HepG2 (cell line): Measurements from ENCODE around the gene LRRC3B.

Experiments used
- MAZ ChIP-seq, 2 experiments: sonication (generic) in 1 of 2; formaldehyde crosslinking in 1 of 2; IDR thresholded peaks; 2 replicates each; pipeline versions ENCODE4 v1.5.0 to v1.6.1; 2012 to 2020; ENCODE audit warnings: low read depth in 2 of 2, mild to moderate bottlenecking in 2 of 2, borderline replicate concordance in 1 of 2, improper control_type of control experiment in 1 of 2, low read length in 1 of 2, missing genetic modification reagents in 1 of 2, moderate library complexity in 1 of 2
- MXI1 ChIP-seq: IDR thresholded peaks from 3 replicates; pipeline ENCODE4 v1.6.1; 2012; ENCODE audit warnings: low read depth, low read length, inconsistent platforms, borderline replicate concordance
- PHF5A ChIP-seq: IDR thresholded peaks from one replicate; pipeline ENCODE4 v1.6.1; 2018; ENCODE audit warnings: low read depth, missing genetic modification reagents; ENCODE audit not compliant: unreplicated experiment
- RAD21 ChIP-seq: fragments of 450-650 bp; formaldehyde crosslinking; IDR thresholded peaks from 2 replicates; pipeline ENCODE4 v1.5.0; 2020; ENCODE audit warnings: mild to moderate bottlenecking
- TCF7L2 ChIP-seq: IDR thresholded peaks from 2 replicates; pipeline ENCODE4 v1.6.1; 2011; ENCODE audit warnings: mild to moderate bottlenecking, low read depth, low read length, moderate library complexity
- ZNF746 ChIP-seq: sonication (generic); formaldehyde crosslinking; IDR thresholded peaks from 2 replicates; pipeline ENCODE4 v1.8.0; 2022; ENCODE audit warnings: mild to moderate bottlenecking, missing genetic modification reagents

DNA sequence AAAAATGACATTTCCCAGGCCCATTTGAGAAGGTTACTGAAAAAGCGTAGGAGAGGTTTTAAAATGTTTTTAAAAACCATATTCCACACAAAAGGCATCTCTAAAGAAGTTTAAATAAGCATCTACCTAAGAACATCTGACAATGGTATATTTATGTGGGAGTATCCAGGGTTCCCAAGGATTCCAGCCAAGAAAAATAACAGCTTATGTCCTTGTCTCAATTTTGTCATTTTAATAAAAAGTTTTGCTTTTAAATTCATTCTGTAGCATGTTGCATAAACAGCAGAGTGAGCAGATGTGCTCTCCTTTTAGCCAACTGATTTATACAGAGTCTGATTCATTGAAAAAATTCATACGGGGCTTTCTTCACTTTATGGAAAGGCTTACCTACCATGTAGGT is 129.9 kb downstream of the LRRC3B start:
- no peak for TF ChIP-seq RAD21
- TF ChIP-seq MXI1 = no peak
- no peak for TF ChIP-seq PHF5A (CRISPR knock-in tag)
- TF ChIP-seq TCF7L2 = no peak
- no peak for TF ChIP-seq ZNF746 (CRISPR knock-in tag)
- TF ChIP-seq MAZ (IDR thresholded peaks at IDR 0.05; ENCODE audit: borderline replicate concordance, low read depth, low read length) = no peak
- TF ChIP-seq MAZ (CRISPR knock-in tag; IDR thresholded peaks at IDR 0.05; ENCODE audit: low read depth) = no peak
